Vein endothelial cell (primary cell): ENCODE data around the gene HSD17B8. TPM values are rescaled to one million over a fixed set of nuclear protein-coding genes. Genes with fewer than 3 reads are reported as not detected.

Experiments
- small RNA-seq: library from RNA; depleted of rRNA; stranded (forward); fragments of <200 nt; gene quantifications from one replicate; pipeline ENCODE3, GENCODE V24; 2012
- total RNA-seq: library from RNA; depleted of rRNA; stranded (reverse); fragments of >200 nt; gene quantifications from 2 replicates; pipeline ENCODE4 v1.2.3, GENCODE V29; 2012

HSD17B8 gene
- total RNA-seq = 2.8 and 4.9 TPM in 2 replicates

GRCh38 chr6:33204415-33205190 is at the start of gene HSD17B8:
Gene HSD17B8 (plus strand): TSS chr6:33204655. CDS start chr6:33204669, 14 bp downstream.

GRCh38 chr6:33192105-33192646 is 12.3 kb upstream of the HSD17B8 start, which contains the start of gene COL11A2:
Gene COL11A2 (minus strand): TSS chr6:33192467. CDS start chr6:33192240, 227 bp downstream.

GRCh38 chr6:33200219-33201146 is 4.0 kb upstream of the HSD17B8 start, which contains the start of the genes RXRB and SLC39A7:
Gene RXRB (minus strand): TSS chr6:33200665. CDS start chr6:33200476, 189 bp downstream.
Gene SLC39A7 (plus strand): TSS chr6:33200867. CDS start chr6:33201246, 379 bp downstream.

GRCh38 chr6:33208091-33208967 is 3.9 kb downstream of the HSD17B8 start, which contains the start of gene RING1:
Gene RING1 (plus strand): TSS chr6:33208500. CDS start chr6:33208823, 323 bp downstream.

Small RNA genes within 50 kb of the gene (small RNA-seq; reads per million reads assigned to genes)
- gene MIR219A1 = 0.58 reads per million, percentile 37 among the genes with 10 or more reads in this experiment
- gene RNY4P10 = not detected

Other genes starting within 250 kb of the HSD17B8 start
- 128 and 139 TPM in 2 replicates for gene BRD2, start 236.1 kb upstream of the HSD17B8 start, total RNA-seq
- not detected in 2 replicates for gene HLA-DOA, start 195.1 kb upstream of the HSD17B8 start, total RNA-seq
- 0.33 TPM in 1 of 2 replicates, not detected in the other for gene HLA-DPA1, start 131.0 kb upstream of the HSD17B8 start, total RNA-seq
- 1.6 and 7.5 TPM in 2 replicates for gene HLA-DPB1, start 128.7 kb upstream of the HSD17B8 start, total RNA-seq
- 0.19 and 0.33 TPM in 2 replicates for gene COL11A2, start 12.2 kb upstream of the HSD17B8 start, total RNA-seq
- 18.8 and 25.5 TPM in 2 replicates for gene RXRB, start 4.0 kb upstream of the HSD17B8 start, total RNA-seq
- gene SLC39A7, start 3.8 kb upstream of the HSD17B8 start, total RNA-seq = 78.8 and 81.7 TPM in 2 replicates
- 18.3 and 27.1 TPM in 2 replicates for gene RING1, start 3.8 kb downstream of the HSD17B8 start, total RNA-seq
- 41.3 and 46.1 TPM in 2 replicates for gene VPS52, start 67.2 kb downstream of the HSD17B8 start, total RNA-seq
- gene RPS18, start 67.4 kb downstream of the HSD17B8 start, total RNA-seq = 2,652 and 3,161 TPM in 2 replicates
- 2.6 and 5.9 TPM in 2 replicates for gene B3GALT4, start 72.5 kb downstream of the HSD17B8 start, total RNA-seq
- gene WDR46, start 84.6 kb downstream of the HSD17B8 start, total RNA-seq = 78.6 and 99.3 TPM in 2 replicates
- gene PFDN6, start 84.9 kb downstream of the HSD17B8 start, total RNA-seq = 27.4 and 34.7 TPM in 2 replicates
- 61.8 and 67.0 TPM in 2 replicates for gene RGL2, start 94.3 kb downstream of the HSD17B8 start, total RNA-seq
- 126 and 163 TPM in 2 replicates for gene TAPBP, start 109.4 kb downstream of the HSD17B8 start, total RNA-seq
- gene ZBTB22, start 113.1 kb downstream of the HSD17B8 start, total RNA-seq = 12.6 and 15.0 TPM in 2 replicates
- 41.5 and 56.4 TPM in 2 replicates for gene DAXX, start 118.3 kb downstream of the HSD17B8 start, total RNA-seq
- gene KIFC1, start 187.2 kb downstream of the HSD17B8 start, total RNA-seq = 20.3 and 33.6 TPM in 2 replicates
- 15.5 and 16.0 TPM in 2 replicates for gene PHF1, start 206.4 kb downstream of the HSD17B8 start, total RNA-seq
- 61.8 and 63.0 TPM in 2 replicates for gene CUTA, start 213.5 kb downstream of the HSD17B8 start, total RNA-seq
- gene SYNGAP1, start 215.4 kb downstream of the HSD17B8 start, total RNA-seq = 3.6 and 5.3 TPM in 2 replicates
- gene ZBTB9, start 249.9 kb downstream of the HSD17B8 start, total RNA-seq = 5.3 and 7.8 TPM in 2 replicates